GM12875 (cell line): ENCODE measurements around the gene KEAP1.

Experiments used
- H3K4me3 ChIP-seq: one replicate; pipeline ENCODE4 v1.5.1; 2011; ENCODE audit warnings: low read depth, low read length, control low read depth
- TF ChIP-seq, protein P1 (sequence below): IDR thresholded peaks from 2 replicates; pipeline ENCODE4 v1.5.1; 2011; ENCODE audit warnings: low read depth, mild to moderate bottlenecking, control low read depth, inconsistent platforms, low read length, moderate library complexity, borderline replicate concordance; ENCODE audit not compliant: insufficient read depth

The KEAP1 gene

DNA sequence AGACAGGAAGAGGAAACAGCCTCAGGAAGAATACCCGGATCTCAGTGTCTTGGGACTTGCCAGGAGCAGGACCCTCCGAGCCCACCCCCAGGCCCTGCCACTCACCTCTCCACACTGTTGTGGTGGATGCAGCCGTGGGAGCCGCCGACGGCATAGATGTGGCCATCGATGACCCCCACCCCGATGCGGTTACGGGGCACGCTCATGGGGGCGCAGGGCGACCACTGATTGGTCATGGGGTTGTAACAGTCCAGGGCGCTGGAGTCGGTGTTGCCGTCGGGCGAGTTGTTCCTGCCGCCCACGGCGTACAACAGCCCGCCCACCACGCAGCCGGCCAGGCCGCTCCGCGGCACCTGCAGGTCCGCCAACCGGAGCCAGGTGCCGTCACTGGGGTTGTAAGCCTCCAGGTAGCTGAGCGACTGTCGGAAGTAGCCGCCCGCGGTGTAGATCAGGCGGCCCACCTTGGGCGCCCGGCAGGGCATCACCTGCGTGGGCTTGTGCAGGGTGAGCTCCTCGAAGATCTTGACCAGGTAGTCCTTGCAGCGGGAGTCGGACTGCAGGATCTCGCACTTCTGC, 11.6 kb downstream of the KEAP1 start:
- TF ChIP-seq, protein P1, sequence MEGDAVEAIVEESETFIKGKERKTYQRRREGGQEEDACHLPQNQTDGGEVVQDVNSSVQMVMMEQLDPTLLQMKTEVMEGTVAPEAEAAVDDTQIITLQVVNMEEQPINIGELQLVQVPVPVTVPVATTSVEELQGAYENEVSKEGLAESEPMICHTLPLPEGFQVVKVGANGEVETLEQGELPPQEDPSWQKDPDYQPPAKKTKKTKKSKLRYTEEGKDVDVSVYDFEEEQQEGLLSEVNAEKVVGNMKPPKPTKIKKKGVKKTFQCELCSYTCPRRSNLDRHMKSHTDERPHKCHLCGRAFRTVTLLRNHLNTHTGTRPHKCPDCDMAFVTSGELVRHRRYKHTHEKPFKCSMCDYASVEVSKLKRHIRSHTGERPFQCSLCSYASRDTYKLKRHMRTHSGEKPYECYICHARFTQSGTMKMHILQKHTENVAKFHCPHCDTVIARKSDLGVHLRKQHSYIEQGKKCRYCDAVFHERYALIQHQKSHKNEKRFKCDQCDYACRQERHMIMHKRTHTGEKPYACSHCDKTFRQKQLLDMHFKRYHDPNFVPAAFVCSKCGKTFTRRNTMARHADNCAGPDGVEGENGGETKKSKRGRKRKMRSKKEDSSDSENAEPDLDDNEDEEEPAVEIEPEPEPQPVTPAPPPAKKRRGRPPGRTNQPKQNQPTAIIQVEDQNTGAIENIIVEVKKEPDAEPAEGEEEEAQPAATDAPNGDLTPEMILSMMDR: no peak
- no peak overlapping the region for H3K4me3 ChIP-seq

DNA sequence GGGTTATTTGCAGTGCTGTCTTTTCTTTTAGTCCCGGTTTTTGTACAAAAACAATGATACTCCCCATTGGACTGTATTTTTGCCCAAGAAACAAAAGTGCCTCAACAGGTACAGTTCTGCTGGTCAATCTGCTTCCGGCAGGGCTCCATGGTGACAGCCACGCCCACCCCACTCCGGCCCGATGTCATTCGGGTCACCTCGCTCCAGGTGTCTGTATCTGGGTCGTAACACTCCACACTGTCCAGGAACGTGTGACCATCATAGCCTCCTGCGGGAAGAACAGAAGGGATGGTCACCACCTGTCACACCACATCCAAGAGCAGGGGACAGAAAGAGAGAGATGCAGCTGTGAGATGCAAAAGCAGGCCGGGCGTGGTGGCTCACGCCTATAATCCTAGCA, 16.6 kb downstream of the KEAP1 start:
- TF ChIP-seq, protein P1: no peak

DNA sequence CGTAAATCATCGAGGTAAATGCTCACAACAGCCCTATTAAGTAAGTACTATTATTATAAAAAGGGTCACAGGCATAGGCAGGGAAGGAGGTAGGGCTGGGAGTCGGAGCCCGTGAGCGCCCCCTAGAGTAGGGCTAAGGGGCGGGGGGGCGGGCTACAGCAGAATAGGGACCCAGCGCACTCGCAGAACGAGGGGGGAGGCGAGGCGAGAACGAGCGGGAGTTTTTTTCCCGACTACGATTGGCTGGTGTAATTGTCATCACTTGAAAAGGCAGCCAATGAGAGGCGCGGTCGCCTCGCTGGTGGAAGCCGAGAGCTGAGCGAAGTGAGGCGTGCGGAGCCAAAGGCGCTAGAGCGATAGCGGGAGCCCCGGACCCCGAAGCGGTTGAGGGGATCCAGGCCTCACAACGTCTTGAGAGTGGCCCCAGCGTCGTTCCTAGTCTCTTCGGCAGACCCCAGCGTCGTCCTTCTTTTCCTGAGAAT, 24.2 kb downstream of the KEAP1 start:
- TF ChIP-seq, protein P1: peak; percentile 20; the same call in 1 of the 2 replicates
- no peak overlapping the region for H3K4me3 ChIP-seq

More for the DNA sequence above, 16.6 kb downstream of the KEAP1 start:
- no peak overlapping the region for H3K4me3 ChIP-seq

DNA sequence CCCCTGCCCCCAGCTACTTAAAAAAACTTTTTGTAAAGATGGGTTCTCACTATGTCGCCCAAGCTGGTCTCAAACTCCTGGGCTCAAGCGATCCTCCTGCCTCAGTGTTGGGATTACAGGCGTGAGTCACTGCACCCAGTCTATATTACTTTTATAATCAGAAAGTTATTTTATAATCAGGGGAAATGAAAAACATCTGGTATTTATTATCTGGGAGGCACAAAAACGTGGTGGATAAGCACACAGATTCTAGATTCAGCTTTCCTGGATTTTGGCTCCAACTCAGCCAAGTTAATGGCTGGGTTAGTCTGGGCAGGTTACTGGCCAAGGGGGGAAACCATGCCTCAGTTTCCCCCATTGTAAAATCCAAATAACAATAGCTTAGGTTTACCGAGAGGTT, 24.7 kb downstream of the KEAP1 start:
- TF ChIP-seq, protein P1: no peak
- no peak overlapping the region for H3K4me3 ChIP-seq

DNA sequence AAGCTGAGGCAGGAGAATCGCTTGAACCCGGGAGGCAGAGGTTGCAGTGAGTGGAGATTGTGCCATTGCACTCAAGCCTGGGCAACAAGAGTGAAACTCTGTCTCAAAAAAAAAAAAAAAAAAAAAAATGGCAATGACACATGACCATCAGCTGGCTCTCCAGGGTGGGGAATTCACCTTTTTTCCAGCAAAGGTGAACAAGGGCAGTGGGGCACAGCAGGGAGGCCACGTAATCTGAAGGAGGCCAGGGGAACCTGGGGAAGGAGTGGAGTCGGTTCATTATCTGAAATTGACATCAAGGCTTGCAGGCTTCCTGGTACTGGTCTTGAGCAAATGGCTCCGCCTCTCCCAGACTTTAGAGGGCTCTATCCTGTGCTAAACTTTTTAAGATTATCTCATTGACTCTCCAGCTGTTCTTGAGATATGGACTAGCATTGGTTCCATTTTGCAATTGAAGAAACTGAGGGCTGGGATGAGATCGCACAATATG, 28.1 kb downstream of the KEAP1 start:
- TF ChIP-seq, protein P1: no peak
- no peak overlapping the region for H3K4me3 ChIP-seq

DNA sequence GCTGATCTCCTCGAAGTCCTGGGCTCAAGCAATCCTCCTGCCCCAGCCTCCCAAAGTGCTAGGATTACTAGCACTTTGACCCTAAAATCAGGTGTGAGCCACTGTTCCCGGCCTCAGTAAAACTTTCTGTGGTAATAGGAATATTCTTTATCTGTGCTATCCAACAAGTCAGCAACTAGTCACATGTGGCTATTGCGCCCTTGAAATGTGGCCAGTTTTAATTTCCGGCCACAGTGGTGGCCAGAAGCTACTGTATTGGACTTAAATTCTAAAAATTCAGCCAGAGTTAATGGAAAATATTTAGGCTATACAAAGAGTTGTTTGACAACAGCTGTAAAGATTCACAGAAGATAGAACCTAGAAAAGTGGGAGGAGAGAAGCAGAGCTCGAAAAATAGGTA, 30.0 kb downstream of the KEAP1 start:
- H3K4me3 ChIP-seq: no peak overlapping the region
- TF ChIP-seq, protein P1: no peak

DNA sequence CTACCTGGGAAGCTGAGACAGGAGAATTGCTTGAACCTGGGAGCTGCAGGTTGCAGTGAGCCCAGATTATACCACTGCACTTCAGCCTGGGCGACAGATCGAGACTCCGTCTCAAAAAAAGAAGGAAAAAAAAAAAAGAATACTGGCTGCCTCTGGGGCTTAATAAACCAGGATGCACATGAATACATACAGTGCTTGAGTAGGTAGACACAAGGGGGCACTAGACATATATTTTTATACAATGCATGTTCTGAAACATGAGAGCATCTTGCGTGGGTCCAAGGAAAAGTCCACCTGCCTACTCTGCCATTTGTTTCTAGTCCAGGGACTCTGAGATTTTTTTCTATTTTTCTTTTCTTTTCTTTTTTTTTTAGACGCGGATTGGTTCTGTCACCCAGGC, 31.2 kb downstream of the KEAP1 start:
- H3K4me3 ChIP-seq: no peak overlapping the region
- TF ChIP-seq, protein P1: peak; percentile 9; the same call in 1 of the 2 replicates
